HepG2 (cell line): ENCODE data around the gene ATP4B. TPM values are rescaled to one million over a fixed set of nuclear protein-coding genes. Genes with fewer than 3 reads are reported as not detected.

ENCODE experiments used
- ATAC-seq: fragments of 200-7000 bp; cut with Tn5 transposase; 3 replicates; pipeline ENCODE4 v1.9.1; 2020; ENCODE audit warnings: mild to moderate bottlenecking, moderate library complexity
- BruUV-seq: library from RNA; stranded (reverse); fragments of 400-500 nt; replicated peaks from 2 replicates; lab custom pipeline; 2021; lab: Mats Ljungman, UMichigan
- CTCF ChIA-PET: fragments of 300-600 bp; formaldehyde crosslinking; extraction: SDS; loops from one replicate; lab custom pipeline; 2021; ENCODE audit warnings: low total read pairs, inconsistent platforms, low intra/inter-chr PET ratio; lab: Yijun Ruan, JAX
- POLR2A ChIA-PET: fragments of 350-600 bp; sonication (Branson Sonifier 250); formaldehyde crosslinking; loops from one replicate; lab custom pipeline; 2020; ENCODE audit warnings: antibody characterized with exemption, inconsistent platforms; lab: Yijun Ruan, JAX
- DNase-seq: peaks from one replicate; pipeline ENCODE4 v3.0.0-alpha.2; 2015; ENCODE audit warnings: low spot score
- FAIRE-seq: peaks from 3 replicates; lab custom pipeline; 2011; peaks lifted over from hg19 to GRCh38; lab: Jason Lieb, UNC
- H2AFZ ChIP-seq: one replicate; pipeline ENCODE4 v1.6.1; 2011; ENCODE audit warnings: low read length, inconsistent platforms
- H3K27ac ChIP-seq: fragments of 300-600 bp; 3 replicates; pipeline ENCODE4 v1.8.0; 2011; ENCODE audit warnings: mixed run types, mild to moderate bottlenecking, mixed read lengths, low read length, inconsistent platforms; ENCODE audit not compliant: insufficient read depth; ENCODE audit errors: extremely low read length
- H3K27me3 ChIP-seq, 2 experiments: fragments of 200-600 bp in 1 of 2; 2 replicates in 1 of 2; 3 replicates in 1 of 2; pipeline versions ENCODE4 v1.6.0 to v1.8.0; 2011; ENCODE audit warnings: low read length in 2 of 2, mild to moderate bottlenecking in 2 of 2, moderate library complexity in 2 of 2, inconsistent platforms in 1 of 2; ENCODE audit not compliant: insufficient read depth in 2 of 2, control insufficient read depth in 1 of 2
- H3K36me3 ChIP-seq, 2 experiments: fragments of 200-600 bp in 1 of 2; replicated peaks in 1 of 2; 2 replicates in 1 of 2; 3 replicates in 1 of 2; pipeline versions ENCODE4 v1.5.1 to v1.8.0; 2011; ENCODE audit warnings: low read length in 2 of 2, inconsistent platforms in 1 of 2; ENCODE audit not compliant: insufficient read depth in 2 of 2, control insufficient read depth in 1 of 2
- H3K4me1 ChIP-seq: 2 replicates; pipeline ENCODE4 v1.5.1; 2012; ENCODE audit warnings: low read length, inconsistent platforms; ENCODE audit not compliant: insufficient read depth
- H3K4me2 ChIP-seq: 2 replicates; pipeline ENCODE4 v1.6.0; 2011; ENCODE audit warnings: low read depth, low read length, inconsistent platforms
- H3K4me3 ChIP-seq, 3 experiments: fragments of 200-600 bp in 1 of 3; sonication (generic), shearing (Covaris generic) in 1 of 3; replicated peaks in 1 of 3; 2 replicates each; pipeline ENCODE4 v1.5.1; 2011 to 2016; ENCODE audit warnings: low read length in 3 of 3, inconsistent platforms in 2 of 3, low read depth in 2 of 3, mild to moderate bottlenecking in 2 of 3, control low read depth in 1 of 3, mixed read lengths in 1 of 3; ENCODE audit not compliant: insufficient read depth in 1 of 3
- H3K79me2 ChIP-seq: one replicate; pipeline ENCODE4 v1.6.1; 2011; ENCODE audit warnings: low read length, inconsistent platforms; ENCODE audit not compliant: insufficient read depth
- H3K9ac ChIP-seq: 2 replicates; pipeline ENCODE4 v1.6.0; 2011; ENCODE audit warnings: mild to moderate bottlenecking, low read depth, low read length, inconsistent platforms; ENCODE audit not compliant: insufficient read depth
- H3K9me3 ChIP-seq: 2 replicates; pipeline ENCODE4 v1.5.1; 2012; ENCODE audit warnings: mild to moderate bottlenecking, low read length
- H4K20me1 ChIP-seq: 2 replicates; pipeline ENCODE4 v1.6.0; 2011; ENCODE audit warnings: inconsistent platforms, mild to moderate bottlenecking, low read length, moderate library complexity; ENCODE audit not compliant: insufficient read depth
- DDIT3 ChIP-seq: sonication (generic); formaldehyde crosslinking; IDR thresholded peaks from 2 replicates; pipeline ENCODE4 v1.4.0; 2020; ENCODE audit warnings: mild to moderate bottlenecking, missing genetic modification reagents
- DPF2 ChIP-seq: sonication (generic); formaldehyde crosslinking; IDR thresholded peaks from 2 replicates; pipeline ENCODE4 v1.4.0; 2020; ENCODE audit warnings: mild to moderate bottlenecking, low read depth, missing genetic modification reagents, borderline replicate concordance
- ISX ChIP-seq: sonication (generic); formaldehyde crosslinking; conservative IDR thresholded peaks from 2 replicates; pipeline ENCODE4 v1.5.0; 2020; ENCODE audit warnings: missing genetic modification reagents
- MAX ChIP-seq: IDR thresholded peaks from 2 replicates; pipeline ENCODE4 v1.6.1; 2012; ENCODE audit warnings: inconsistent platforms
- PATZ1 ChIP-seq: sonication (generic); formaldehyde crosslinking; IDR thresholded peaks from 2 replicates; pipeline ENCODE4 v1.4.0; 2020; ENCODE audit warnings: missing genetic modification reagents
- SMAD9 ChIP-seq: sonication (generic); formaldehyde crosslinking; IDR thresholded peaks from 2 replicates; pipeline ENCODE4 v1.5.1; 2020; ENCODE audit warnings: mild to moderate bottlenecking, missing genetic modification reagents
- SSRP1 ChIP-seq: IDR thresholded peaks from 2 replicates; pipeline ENCODE4 v1.6.1; 2016; ENCODE audit warnings: control low read depth
- ZFP82 ChIP-seq: sonication (generic); formaldehyde crosslinking; IDR thresholded peaks from 2 replicates; pipeline ENCODE4 v1.5.1; 2020; ENCODE audit warnings: mild to moderate bottlenecking, missing genetic modification reagents, borderline replicate concordance
- ZKSCAN1 ChIP-seq: fragments of 150-350 bp; IDR thresholded peaks from 2 replicates; pipeline ENCODE4 v1.6.1; 2014; ENCODE audit warnings: low read length
- ZNF441 ChIP-seq: sonication (generic); formaldehyde crosslinking; IDR thresholded peaks from 2 replicates; pipeline ENCODE4 v1.7.0; 2021; ENCODE audit warnings: missing genetic modification reagents, borderline replicate concordance
- ZNF644 ChIP-seq: IDR thresholded peaks from 2 replicates; pipeline ENCODE4 v1.6.1; 2016; ENCODE audit warnings: low read depth
- ZNF713 ChIP-seq: sonication (generic); formaldehyde crosslinking; IDR thresholded peaks from 2 replicates; pipeline ENCODE4 v1.4.0; 2020; ENCODE audit warnings: mild to moderate bottlenecking, missing genetic modification reagents
- ZNF800 ChIP-seq: sonication (generic); formaldehyde crosslinking; IDR thresholded peaks from 2 replicates; pipeline ENCODE4 v1.4.0; 2020; ENCODE audit warnings: missing genetic modification reagents
- WGBS: methylation state at CpG from one replicate; pipeline ENCODE4 v1.1.6; 2017; ENCODE audit warnings: low lambda C conversion rate; 5-methylcytosine and 5-hydroxymethylcytosine counted together
- in situ Hi-C: cut with HindIII; loops from 2 replicates; pipeline ENCODE4 v1.10.0; 2017; ENCODE audit warnings: low pct_unique_long_range_greater_than_20kb; ENCODE audit not compliant: extremely low pct_ligation_motif_present
- intact Hi-C: fragments of 100-400 bp; cut with micrococcal nuclease; formaldehyde crosslinking; loops from one replicate; pipeline ENCODE4 v1.10.0; 2022; ENCODE audit not compliant: unreplicated experiment
- polyA plus RNA-seq, 8 experiments: library from polyadenylated mRNA; depleted of rRNA in 3 of 8; stranded (reverse) in 7 of 8; unstranded in 1 of 8; fragments of >200 nt; fragmentation: Illumina TruSeq in 4 of 8; extraction: Trizol in 4 of 8; gene quantifications; 2 replicates each; pipeline versions ENCODE4 v1.2.1 to v1.2.3, GENCODE V29; 2011 to 2016; ENCODE audit warnings: low read depth in 4 of 8, missing spikeins in 1 of 8, mixed read lengths in 1 of 8; ENCODE audit not compliant: insufficient read depth in 1 of 8
- total RNA-seq, 5 experiments: library from RNA; depleted of rRNA; stranded (reverse); fragments of >200 nt; fragmentation: Illumina TruSeq; extraction: Trizol; gene quantifications; 2 replicates each; pipeline ENCODE4 v1.2.3, GENCODE V29; 2016; ENCODE audit warnings: low read depth in 1 of 5

Gene ATP4B
- total and polyA plus RNA-seq, 2 of the 13 experiments (the other 11 are each of a cell fraction or from before 2014, with no cell fraction given) = not detected

- H4K20me1 ChIP-seq = peaks cover 7% of the 10 kb centered on the region
- H3K27me3 ChIP-seq = no peaks in the 10 kb centered on the region
- no peak overlapping the region for H3K9ac ChIP-seq
- no peak for DNase-seq
- peaks cover 7 to 62% of the 10 kb centered on the region in 2 experiments for H3K36me3 ChIP-seq
- TF ChIP-seq DDIT3 (CRISPR knock-in tag) = no peak
- no peak for TF ChIP-seq ZNF713 (CRISPR knock-in tag)
- no peak for TF ChIP-seq DPF2 (CRISPR knock-in tag)
- TF ChIP-seq ZFP82 (CRISPR knock-in tag) = no peak
- TF ChIP-seq ZKSCAN1 = no peak
- no peak for TF ChIP-seq ZNF441
- no peak for TF ChIP-seq MAX
- TF ChIP-seq ZNF644 (CRISPR knock-in tag) = no peak
- no peak for TF ChIP-seq SSRP1 (CRISPR knock-in tag)
- TF ChIP-seq ZNF800 (CRISPR knock-in tag) = no peak
- TF ChIP-seq ISX = no peak
- no peak for TF ChIP-seq SMAD9
- TF ChIP-seq PATZ1 (CRISPR knock-in tag) = no peak
- H3K4me3 ChIP-seq = no peak overlapping the region
- intact Hi-C loops (no loop called here), in situ Hi-C loops (no loop called here)
- BruUV-seq = no TSS peak
- CTCF ChIA-PET = no interaction called here
- H3K4me1 ChIP-seq = peaks cover 16% of the 10 kb centered on the region
- H3K4me2 ChIP-seq = no peak overlapping the region
- H2AFZ ChIP-seq = no peak overlapping the region
- H3K9me3 ChIP-seq = no peaks in the 10 kb centered on the region
- WGBS = 95% methylated on average over 10 of the region's 10 CpGs
- FAIRE-seq = no peak
- peaks cover 75% of the 10 kb centered on the region for H3K79me2 ChIP-seq
- no peak overlapping the region for H3K27ac ChIP-seq
- no peak for ATAC-seq
- POLR2A ChIA-PET = no interaction called here
Measured at GRCh38 chr13:113612607-113613006, 45.4 kb downstream of the ATP4B start.
